Measurements from ENCODE around the gene ADAMTS3.

The ADAMTS3 gene

DNA sequence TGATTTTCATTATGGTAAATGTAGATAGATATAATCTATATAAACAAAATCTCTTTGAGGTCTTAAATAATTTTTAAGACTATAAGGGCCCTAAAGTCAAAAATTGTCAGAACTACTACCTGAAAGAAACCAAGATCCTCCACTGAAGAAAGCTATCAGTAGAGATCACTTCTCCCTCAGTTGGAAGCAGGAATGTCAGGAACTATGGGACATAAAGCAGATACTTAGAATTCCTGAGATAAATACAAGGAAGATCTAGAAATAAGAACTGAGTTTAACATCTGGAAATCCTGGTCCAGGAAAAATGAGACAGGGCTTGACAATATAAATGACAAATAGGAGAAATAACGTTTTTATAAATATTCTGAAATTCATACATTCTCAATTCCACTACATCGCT, 97.2 kb downstream of the ADAMTS3 start:
- ChIA-PET POLR2A (no interaction called here), CTCF (interaction anchor here (0.7 to 0.9 kb wide), 2 partner anchors 145 to 579 kb away, joined by 3 to 4 read pairs; no protein-coding TSS in a partner anchor)
- TF ChIP-seq KLF16 (tag by site-specific recombination; IDR thresholded peaks at IDR 0.05), result no peak
- no peak for TF ChIP-seq ZSCAN16 (tag by site-specific recombination; IDR thresholded peaks at IDR 0.05)
- no peak for TF ChIP-seq SCRT2 (tag by site-specific recombination; IDR thresholded peaks at IDR 0.05)
- TF ChIP-seq RBAK (tag by site-specific recombination; IDR thresholded peaks at IDR 0.05), result no peak
- TF ChIP-seq, protein P1, sequence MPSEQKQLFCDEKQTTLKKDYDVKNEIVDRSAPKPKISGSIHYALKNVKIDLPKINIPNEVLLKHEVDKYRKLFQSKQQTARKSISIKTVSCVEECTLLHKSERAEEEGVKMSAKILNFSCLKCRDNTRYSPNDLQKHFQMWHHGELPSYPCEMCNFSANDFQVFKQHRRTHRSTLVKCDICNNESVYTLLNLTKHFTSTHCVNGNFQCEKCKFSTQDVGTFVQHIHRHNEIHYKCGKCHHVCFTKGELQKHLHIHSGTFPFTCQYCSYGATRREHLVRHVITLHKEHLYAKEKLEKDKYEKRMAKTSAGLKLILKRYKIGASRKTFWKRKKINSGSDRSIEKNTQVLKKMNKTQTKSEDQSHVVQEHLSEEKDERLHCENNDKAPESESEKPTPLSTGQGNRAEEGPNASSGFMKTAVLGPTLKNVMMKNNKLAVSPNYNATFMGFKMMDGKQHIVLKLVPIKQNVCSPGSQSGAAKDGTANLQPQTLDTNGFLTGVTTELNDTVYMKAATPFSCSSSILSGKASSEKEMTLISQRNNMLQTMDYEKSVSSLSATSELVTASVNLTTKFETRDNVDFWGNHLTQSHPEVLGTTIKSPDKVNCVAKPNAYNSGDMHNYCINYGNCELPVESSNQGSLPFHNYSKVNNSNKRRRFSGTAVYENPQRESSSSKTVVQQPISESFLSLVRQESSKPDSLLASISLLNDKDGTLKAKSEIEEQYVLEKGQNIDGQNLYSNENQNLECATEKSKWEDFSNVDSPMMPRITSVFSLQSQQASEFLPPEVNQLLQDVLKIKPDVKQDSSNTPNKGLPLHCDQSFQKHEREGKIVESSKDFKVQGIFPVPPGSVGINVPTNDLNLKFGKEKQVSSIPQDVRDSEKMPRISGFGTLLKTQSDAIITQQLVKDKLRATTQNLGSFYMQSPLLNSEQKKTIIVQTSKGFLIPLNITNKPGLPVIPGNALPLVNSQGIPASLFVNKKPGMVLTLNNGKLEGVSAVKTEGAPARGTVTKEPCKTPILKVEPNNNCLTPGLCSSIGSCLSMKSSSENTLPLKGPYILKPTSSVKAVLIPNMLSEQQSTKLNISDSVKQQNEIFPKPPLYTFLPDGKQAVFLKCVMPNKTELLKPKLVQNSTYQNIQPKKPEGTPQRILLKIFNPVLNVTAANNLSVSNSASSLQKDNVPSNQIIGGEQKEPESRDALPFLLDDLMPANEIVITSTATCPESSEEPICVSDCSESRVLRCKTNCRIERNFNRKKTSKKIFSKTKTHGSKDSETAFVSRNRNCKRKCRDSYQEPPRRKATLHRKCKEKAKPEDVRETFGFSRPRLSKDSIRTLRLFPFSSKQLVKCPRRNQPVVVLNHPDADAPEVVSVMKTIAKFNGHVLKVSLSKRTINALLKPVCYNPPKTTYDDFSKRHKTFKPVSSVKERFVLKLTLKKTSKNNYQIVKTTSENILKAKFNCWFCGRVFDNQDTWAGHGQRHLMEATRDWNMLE (tag by site-specific recombination; conservative IDR thresholded peaks at IDR 0.05; ENCODE audit: low read depth), result no peak
- no peak for TF ChIP-seq ZNF114 (tag by site-specific recombination; IDR thresholded peaks at IDR 0.05)
- TF ChIP-seq SP2 (tag by site-specific recombination; IDR thresholded peaks at IDR 0.05), result no peak
- no peak for TF ChIP-seq BCL11B (tag by site-specific recombination; IDR thresholded peaks at IDR 0.05; ENCODE audit: low read depth)
- TF ChIP-seq ZNF571 (tag by site-specific recombination; IDR thresholded peaks at IDR 0.05), result no peak
- no peak for TF ChIP-seq MYNN (tag by site-specific recombination; IDR thresholded peaks at IDR 0.05; ENCODE audit: borderline replicate concordance)
- TF ChIP-seq ZNF274 (IDR thresholded peaks at IDR 0.05; ENCODE audit: low read length), result no peak
- TF ChIP-seq ZNF274 (tag by site-specific recombination; IDR thresholded peaks at IDR 0.05; ENCODE audit: borderline replicate concordance), result no peak
- TF ChIP-seq ZNF175 (tag by site-specific recombination; IDR thresholded peaks at IDR 0.05), result no peak
- TF ChIP-seq PRDM2 (tag by site-specific recombination; IDR thresholded peaks at IDR 0.05; ENCODE audit: borderline replicate concordance), result no peak
- TF ChIP-seq ZNF324 (tag by site-specific recombination; IDR thresholded peaks at IDR 0.05), result no peak
- no peak for TF ChIP-seq ZNF521 (tag by site-specific recombination; IDR thresholded peaks at IDR 0.05)
- TF ChIP-seq, protein P2, sequence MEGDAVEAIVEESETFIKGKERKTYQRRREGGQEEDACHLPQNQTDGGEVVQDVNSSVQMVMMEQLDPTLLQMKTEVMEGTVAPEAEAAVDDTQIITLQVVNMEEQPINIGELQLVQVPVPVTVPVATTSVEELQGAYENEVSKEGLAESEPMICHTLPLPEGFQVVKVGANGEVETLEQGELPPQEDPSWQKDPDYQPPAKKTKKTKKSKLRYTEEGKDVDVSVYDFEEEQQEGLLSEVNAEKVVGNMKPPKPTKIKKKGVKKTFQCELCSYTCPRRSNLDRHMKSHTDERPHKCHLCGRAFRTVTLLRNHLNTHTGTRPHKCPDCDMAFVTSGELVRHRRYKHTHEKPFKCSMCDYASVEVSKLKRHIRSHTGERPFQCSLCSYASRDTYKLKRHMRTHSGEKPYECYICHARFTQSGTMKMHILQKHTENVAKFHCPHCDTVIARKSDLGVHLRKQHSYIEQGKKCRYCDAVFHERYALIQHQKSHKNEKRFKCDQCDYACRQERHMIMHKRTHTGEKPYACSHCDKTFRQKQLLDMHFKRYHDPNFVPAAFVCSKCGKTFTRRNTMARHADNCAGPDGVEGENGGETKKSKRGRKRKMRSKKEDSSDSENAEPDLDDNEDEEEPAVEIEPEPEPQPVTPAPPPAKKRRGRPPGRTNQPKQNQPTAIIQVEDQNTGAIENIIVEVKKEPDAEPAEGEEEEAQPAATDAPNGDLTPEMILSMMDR (tag by site-specific recombination; IDR thresholded peaks at IDR 0.05), result no peak
- Histone ChIP-seq H3K27ac (ENCODE audit: extremely low read depth, low read depth, low read length) (no peak overlapping the region), H3K9me3 (ENCODE audit: control insufficient read depth, insufficient read depth, low read depth, low read length) (no peaks in the 10 kb centered on the region), H3K4me3 (ENCODE audit: low read depth, low read length) (no peak overlapping the region), H3K36me3 (ENCODE audit: control insufficient read depth in 2 of 2, insufficient read depth in 1 of 2, low read length in 2 of 2) (no peaks in the 10 kb centered on the region), H3K4me1 (ENCODE audit: control insufficient read depth, insufficient read depth, low read length) (no peaks in the 10 kb centered on the region)

Measured in HEK293 (cell line).